ENCODE measurements around the gene DIP2C.

DIP2C gene

DNA sequence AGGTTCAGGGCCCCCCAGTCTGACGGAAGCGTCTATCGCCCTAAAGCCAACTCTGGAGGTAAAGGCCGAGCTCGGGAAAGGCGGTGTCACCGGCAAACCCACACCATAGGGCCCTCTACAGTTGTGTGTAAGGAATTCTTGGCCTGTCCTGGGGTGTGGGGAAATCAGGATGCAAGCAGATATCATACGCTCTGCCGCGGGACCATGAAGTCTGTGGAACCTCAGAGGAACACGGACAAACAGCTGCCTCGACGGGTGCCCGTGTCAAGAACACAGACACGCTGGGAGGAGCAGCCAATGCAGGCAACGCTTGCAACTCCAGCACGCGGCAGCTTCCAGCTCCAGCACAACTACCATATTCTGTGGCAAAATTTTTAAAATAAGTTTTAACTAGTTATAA, 157.9 kb downstream of the DIP2C start:
- Histone ChIP-seq H3K27ac (ENCODE audit: low read depth, low read length) (no peak overlapping the region), H3K79me2 (ENCODE audit: control insufficient read depth, insufficient read depth, low read length, unreplicated experiment) (peaks cover 3% of the 10 kb centered on the region), H2AFZ (ENCODE audit: low read length, unreplicated experiment) (no peak overlapping the region), H3K36me3 (ENCODE audit: insufficient read depth, low read length) (no peaks in the 10 kb centered on the region), H3K4me3 (ENCODE audit: low read depth, low read length) (no peak overlapping the region), H3K4me1 (ENCODE audit: control insufficient read depth, insufficient read depth, low read length, unreplicated experiment) (no peaks in the 10 kb centered on the region), H3K27me3 (ENCODE audit: insufficient read depth, low read length) (no peaks in the 10 kb centered on the region)

DNA sequence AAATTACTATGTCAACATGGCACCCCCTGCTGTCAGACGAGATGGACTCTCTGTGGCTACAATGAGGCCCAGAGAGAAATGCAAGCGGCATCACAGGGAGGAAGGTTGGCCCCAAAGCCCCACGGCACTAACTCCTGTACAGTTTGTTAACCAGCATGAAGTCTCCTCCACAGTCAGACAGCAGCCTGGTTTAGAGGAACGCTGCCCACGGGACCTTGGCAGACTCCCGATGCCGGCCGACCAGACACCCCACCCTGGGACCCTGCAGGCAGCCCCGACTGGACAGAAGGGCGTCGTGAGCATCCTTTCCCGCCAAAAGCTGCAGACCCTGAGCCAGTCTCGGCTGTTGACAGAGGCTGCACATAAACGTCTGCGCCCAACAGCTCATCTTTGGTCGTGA, 158.8 kb downstream of the DIP2C start:
- Histone ChIP-seq H2AFZ (ENCODE audit: low read length, unreplicated experiment) (no peak overlapping the region), H3K36me3 (ENCODE audit: insufficient read depth, low read length) (no peaks in the 10 kb centered on the region), H3K4me3 (ENCODE audit: low read depth, low read length) (no peak overlapping the region), H3K79me2 (ENCODE audit: control insufficient read depth, insufficient read depth, low read length, unreplicated experiment) (peaks cover 3% of the 10 kb centered on the region), H3K27ac (ENCODE audit: low read depth, low read length) (no peak overlapping the region), H3K27me3 (ENCODE audit: insufficient read depth, low read length) (no peaks in the 10 kb centered on the region), H3K4me1 (ENCODE audit: control insufficient read depth, insufficient read depth, low read length, unreplicated experiment) (no peaks in the 10 kb centered on the region)

DNA sequence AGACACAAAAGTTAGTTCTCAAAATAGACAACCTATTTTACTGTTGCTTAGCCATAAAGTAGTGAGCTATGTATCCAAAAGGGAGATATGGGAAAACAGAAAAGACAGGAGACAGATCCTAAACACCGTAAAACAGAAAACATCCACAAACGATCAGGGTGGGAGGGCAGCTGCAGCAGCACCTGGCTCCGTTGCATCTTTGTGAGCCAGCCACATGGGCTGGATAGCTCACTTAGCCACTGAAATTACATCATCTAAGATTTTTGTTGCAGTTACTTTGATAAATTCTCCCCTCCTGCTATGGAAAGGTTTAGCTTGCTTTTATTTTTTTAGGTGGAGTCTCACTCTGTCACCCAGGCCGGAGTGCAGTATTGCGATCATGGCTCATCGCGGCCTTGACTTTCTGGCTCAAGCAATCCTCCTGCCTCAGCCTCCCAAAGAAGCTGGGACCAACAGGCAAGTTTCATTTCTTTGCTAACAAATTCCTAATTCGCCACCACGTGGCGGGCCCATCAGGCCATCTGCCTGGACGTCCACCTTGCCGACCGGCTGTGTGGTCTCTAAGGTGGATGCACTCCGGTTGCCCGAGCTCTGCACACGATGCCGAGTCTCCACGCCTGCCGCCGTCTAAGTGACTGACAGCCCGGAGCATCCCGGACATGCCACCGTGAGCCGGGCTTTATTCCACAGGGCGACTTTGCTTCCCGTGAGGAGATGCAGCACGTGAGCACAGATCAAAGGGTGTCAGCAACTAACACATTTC, 159.8 kb downstream of the DIP2C start:
- H3K4me1 ChIP-seq (ENCODE audit: control insufficient read depth, insufficient read depth, low read length, unreplicated experiment): no peaks in the 10 kb centered on the region
- H3K4me3 ChIP-seq (ENCODE audit: low read depth, low read length): no peak overlapping the region
- H3K27ac ChIP-seq (ENCODE audit: low read depth, low read length): no peak overlapping the region
- no peaks in the 10 kb centered on the region for H3K27me3 ChIP-seq (ENCODE audit: insufficient read depth, low read length)
- no peak overlapping the region for H2AFZ ChIP-seq (ENCODE audit: low read length, unreplicated experiment)
- no peaks in the 10 kb centered on the region for H3K36me3 ChIP-seq (ENCODE audit: insufficient read depth, low read length)
- peaks cover 3% of the 10 kb centered on the region for H3K79me2 ChIP-seq (ENCODE audit: control insufficient read depth, insufficient read depth, low read length, unreplicated experiment)

DNA sequence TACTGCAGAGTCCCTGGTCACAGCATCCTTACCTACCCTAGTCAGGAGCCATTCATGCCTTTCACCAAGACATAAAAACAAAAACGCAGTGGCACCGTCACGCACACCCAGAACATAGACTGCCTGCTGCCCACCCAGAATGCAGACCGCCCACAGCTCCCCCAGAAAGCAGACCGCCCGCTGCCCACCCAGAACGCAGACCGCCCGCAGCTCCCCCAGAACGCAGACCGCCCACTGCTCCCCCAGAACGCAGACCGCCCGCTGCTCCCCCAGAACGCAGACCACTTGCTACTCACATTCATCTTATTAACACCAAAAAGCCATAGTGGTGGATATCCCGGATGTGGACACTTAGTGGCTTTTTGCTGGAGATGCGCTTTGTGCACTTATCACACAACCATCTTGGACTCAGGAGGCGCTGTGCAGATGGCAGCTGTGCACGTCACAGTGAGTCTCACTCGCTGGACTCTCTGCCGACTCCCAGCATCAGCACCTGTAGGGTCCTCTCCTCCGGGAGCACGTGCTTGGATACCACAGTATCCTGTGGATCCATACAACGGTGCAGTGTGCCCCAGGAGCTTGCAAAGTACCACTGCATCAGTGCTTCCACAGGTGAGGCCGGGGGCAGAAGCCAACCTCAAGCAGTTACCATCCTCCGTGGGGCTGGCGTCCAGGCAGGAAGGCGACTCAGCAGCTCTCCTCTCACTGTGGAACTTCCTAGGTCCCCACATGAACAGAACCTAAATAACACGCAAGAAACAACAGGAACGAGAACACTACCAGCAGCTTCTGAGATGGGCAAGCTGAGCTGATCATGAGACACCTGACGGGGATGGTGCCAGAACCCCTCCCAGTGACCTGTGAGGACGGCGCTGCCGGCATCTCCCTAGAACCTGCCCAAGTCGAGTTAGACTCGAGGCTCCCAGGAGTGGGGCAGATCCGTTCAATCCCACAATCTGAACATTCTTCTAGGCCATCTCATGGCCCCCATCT, 161.0 kb downstream of the DIP2C start:
- Histone ChIP-seq H2AFZ (ENCODE audit: low read length, unreplicated experiment) (no peak overlapping the region), H3K79me2 (ENCODE audit: control insufficient read depth, insufficient read depth, low read length, unreplicated experiment) (peaks cover 3% of the 10 kb centered on the region), H3K36me3 (ENCODE audit: insufficient read depth, low read length) (no peaks in the 10 kb centered on the region), H3K27ac (ENCODE audit: low read depth, low read length) (no peak overlapping the region), H3K27me3 (ENCODE audit: insufficient read depth, low read length) (no peaks in the 10 kb centered on the region), H3K4me1 (ENCODE audit: control insufficient read depth, insufficient read depth, low read length, unreplicated experiment) (no peaks in the 10 kb centered on the region), H3K4me3 (ENCODE audit: low read depth, low read length) (no peak overlapping the region)

DNA sequence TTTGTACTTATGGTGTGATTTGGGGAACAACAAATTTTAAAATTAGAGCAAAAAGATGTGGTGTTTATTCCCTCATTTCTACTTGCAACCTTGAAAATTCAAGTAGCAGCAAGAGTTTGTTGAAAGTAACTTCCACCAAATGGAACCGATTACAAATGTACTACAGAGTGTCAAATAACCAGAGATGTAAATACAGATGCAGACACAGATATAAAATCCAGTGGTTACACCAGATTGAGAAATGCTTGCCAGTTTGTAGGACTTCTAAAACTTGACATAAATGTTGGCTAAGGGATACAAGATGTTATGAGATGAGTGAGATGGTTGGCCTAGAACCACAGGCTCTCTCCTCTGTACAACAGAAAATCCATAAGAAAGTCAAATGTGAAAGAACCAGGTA, 162.1 kb downstream of the DIP2C start:
- no peaks in the 10 kb centered on the region for H3K27me3 ChIP-seq (ENCODE audit: insufficient read depth, low read length)
- H3K36me3 ChIP-seq (ENCODE audit: insufficient read depth, low read length): no peaks in the 10 kb centered on the region
- H3K79me2 ChIP-seq (ENCODE audit: control insufficient read depth, insufficient read depth, low read length, unreplicated experiment): peaks cover 3% of the 10 kb centered on the region
- H3K4me1 ChIP-seq (ENCODE audit: control insufficient read depth, insufficient read depth, low read length, unreplicated experiment): no peaks in the 10 kb centered on the region
- no peak overlapping the region for H2AFZ ChIP-seq (ENCODE audit: low read length, unreplicated experiment)
- H3K4me3 ChIP-seq (ENCODE audit: low read depth, low read length): no peak overlapping the region
- no peak overlapping the region for H3K27ac ChIP-seq (ENCODE audit: low read depth, low read length)

DNA sequence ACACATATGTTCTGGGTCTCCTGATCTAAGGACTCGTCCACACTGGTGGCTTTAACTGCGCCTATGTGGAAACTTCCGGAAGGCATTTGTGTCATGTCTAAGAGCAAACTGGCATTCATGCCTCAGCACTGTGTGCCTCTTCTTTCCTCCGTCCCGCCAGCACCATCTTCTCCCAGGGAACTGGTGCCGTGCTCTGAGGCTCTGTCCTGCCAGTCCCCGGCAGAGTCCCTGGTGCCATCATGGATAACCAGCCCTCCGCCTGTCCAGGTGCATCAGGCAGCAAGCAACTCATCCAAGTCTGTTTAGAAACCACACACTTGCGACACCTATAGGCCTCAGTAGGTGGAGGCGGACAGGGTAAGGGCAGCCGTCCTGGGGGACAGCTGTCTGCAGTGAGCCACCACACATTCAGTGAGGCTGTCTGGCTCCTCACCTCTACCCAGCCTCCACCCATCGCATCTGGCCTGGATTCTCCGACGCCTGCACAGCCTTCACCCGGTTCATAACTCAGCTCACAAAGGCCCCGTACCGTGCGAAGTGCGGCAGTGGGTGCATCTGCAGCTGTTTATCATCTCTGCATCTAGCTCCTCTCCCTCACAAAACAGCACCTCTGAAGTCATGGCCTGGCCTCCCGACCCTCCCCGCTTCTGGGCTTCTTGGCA, 162.7 kb downstream of the DIP2C start:
- Histone ChIP-seq H3K4me1 (ENCODE audit: control insufficient read depth, insufficient read depth, low read length, unreplicated experiment) (no peaks in the 10 kb centered on the region), H3K4me3 (ENCODE audit: low read depth, low read length) (no peak overlapping the region), H3K27me3 (ENCODE audit: insufficient read depth, low read length) (no peaks in the 10 kb centered on the region), H3K36me3 (ENCODE audit: insufficient read depth, low read length) (no peaks in the 10 kb centered on the region), H3K27ac (ENCODE audit: low read depth, low read length) (no peak overlapping the region), H2AFZ (ENCODE audit: low read length, unreplicated experiment) (no peak overlapping the region), H3K79me2 (ENCODE audit: control insufficient read depth, insufficient read depth, low read length, unreplicated experiment) (peaks cover 3% of the 10 kb centered on the region)

DNA sequence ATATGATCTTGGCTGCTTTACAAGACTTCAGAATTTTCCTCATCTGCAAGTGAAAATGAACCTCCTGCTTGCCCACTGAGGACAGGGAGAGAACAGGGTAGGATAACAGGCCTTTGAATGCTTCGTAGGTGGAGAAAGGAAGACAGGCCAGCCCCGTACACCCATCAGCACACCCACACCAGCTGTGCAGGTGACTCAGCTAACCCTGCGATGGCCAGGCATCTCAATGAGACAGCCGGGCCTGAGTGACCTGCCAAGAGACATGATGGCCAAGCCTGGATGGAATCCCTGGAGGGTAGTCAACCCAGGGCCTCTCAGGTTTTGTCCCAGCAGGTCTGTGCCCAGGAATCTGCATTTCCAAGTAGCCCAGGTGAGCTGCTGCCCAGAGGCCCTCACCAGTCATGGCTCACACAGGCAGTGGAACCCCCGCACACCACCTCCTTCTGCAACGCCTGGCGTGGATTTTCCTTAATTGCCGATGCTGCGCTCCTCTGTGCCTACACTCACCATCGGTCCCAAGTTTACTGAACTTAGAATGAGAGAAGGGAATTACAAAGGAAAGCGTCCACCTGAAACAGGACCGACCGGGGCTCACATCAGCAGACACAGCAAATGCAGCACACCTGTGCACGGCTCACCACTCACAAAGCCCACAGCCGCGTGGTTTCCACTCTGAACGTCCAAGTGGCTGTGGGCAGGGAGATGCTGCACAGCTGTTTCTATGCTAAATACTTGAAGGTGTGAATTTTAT, 163.7 kb downstream of the DIP2C start:
- Histone ChIP-seq H3K4me1 (ENCODE audit: control insufficient read depth, insufficient read depth, low read length, unreplicated experiment) (no peaks in the 10 kb centered on the region), H3K36me3 (ENCODE audit: insufficient read depth, low read length) (no peaks in the 10 kb centered on the region), H3K27ac (ENCODE audit: low read depth, low read length) (no peak overlapping the region), H3K27me3 (ENCODE audit: insufficient read depth, low read length) (no peaks in the 10 kb centered on the region), H3K4me3 (ENCODE audit: low read depth, low read length) (no peak overlapping the region), H3K79me2 (ENCODE audit: control insufficient read depth, insufficient read depth, low read length, unreplicated experiment) (peaks cover 3% of the 10 kb centered on the region), H2AFZ (ENCODE audit: low read length, unreplicated experiment) (no peak overlapping the region)

DNA sequence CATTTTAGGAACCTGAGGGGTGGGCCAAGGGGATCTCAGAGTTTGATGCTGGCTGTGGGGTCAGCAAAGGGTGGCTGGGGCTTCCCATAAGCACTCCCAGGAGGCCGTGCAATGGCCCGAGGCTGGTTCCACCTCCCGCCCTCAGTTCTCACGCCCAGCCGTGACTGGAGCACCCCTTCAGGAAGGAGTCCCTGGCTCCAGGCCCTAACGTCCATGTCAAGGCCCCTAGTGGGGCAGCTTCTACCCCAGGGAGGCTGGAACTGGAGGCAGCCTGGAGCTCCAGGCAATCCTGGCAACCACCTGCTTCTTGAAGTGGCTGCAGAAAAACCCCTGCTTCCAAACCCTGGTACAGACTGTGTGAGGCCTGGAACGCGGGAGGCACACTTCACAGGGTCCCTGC, 165.5 kb downstream of the DIP2C start:
- peaks cover 3% of the 10 kb centered on the region for H3K79me2 ChIP-seq (ENCODE audit: control insufficient read depth, insufficient read depth, low read length, unreplicated experiment)
- no peak overlapping the region for H3K27ac ChIP-seq (ENCODE audit: low read depth, low read length)
- H3K27me3 ChIP-seq (ENCODE audit: insufficient read depth, low read length): no peaks in the 10 kb centered on the region
- H3K36me3 ChIP-seq (ENCODE audit: insufficient read depth, low read length): no peaks in the 10 kb centered on the region
- H3K4me3 ChIP-seq (ENCODE audit: low read depth, low read length): no peak overlapping the region
- no peak overlapping the region for H2AFZ ChIP-seq (ENCODE audit: low read length, unreplicated experiment)
- no peaks in the 10 kb centered on the region for H3K4me1 ChIP-seq (ENCODE audit: control insufficient read depth, insufficient read depth, low read length, unreplicated experiment)

DNA sequence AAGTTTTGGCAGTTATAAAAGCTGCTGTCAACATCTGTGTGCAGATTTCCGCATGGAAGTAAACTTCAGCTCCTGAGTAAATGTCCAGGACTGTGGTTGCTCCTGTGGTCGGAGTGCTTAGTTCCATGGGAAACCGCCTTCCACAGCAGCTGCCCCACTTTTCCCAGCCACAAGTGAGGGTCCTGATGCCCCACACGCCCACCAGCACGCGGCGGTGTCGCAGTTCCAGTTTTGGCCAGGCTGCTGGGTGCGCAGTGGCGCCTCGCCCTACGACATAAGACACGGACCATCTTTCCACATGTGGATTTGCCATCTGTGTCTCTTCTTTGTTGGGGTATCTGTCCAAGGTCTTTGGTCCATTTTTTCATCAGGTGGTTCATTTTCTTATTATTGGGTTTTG, 167.1 kb downstream of the DIP2C start:
- no peak overlapping the region for H3K27ac ChIP-seq (ENCODE audit: low read depth, low read length)
- H3K4me1 ChIP-seq (ENCODE audit: control insufficient read depth, insufficient read depth, low read length, unreplicated experiment): no peaks in the 10 kb centered on the region
- no peaks in the 10 kb centered on the region for H3K27me3 ChIP-seq (ENCODE audit: insufficient read depth, low read length)
- no peaks in the 10 kb centered on the region for H3K79me2 ChIP-seq (ENCODE audit: control insufficient read depth, insufficient read depth, low read length, unreplicated experiment)
- H2AFZ ChIP-seq (ENCODE audit: low read length, unreplicated experiment): no peak overlapping the region
- no peaks in the 10 kb centered on the region for H3K36me3 ChIP-seq (ENCODE audit: insufficient read depth, low read length)
- no peak overlapping the region for H3K4me3 ChIP-seq (ENCODE audit: low read depth, low read length)

Measured in ACC112 (cell line).